SK-N-SH (cell line): ENCODE measurements around the gene SFSWAP. TPM values are rescaled to one million over a fixed set of nuclear protein-coding genes. Genes with fewer than 3 reads are reported as not detected.

Source experiments
- CTCF ChIA-PET: fragments of 300-600, 350-600 bp; formaldehyde crosslinking; extraction: SDS; loops from one replicate; lab custom pipeline; 2021; lab: Yijun Ruan, JAX
- POLR2A ChIA-PET: fragments of 350-600 bp; sonication (Branson Sonifier 250); formaldehyde crosslinking; extraction: SDS; loops from one replicate; lab custom pipeline; 2020; ENCODE audit warnings: antibody characterized with exemption, inconsistent platforms; lab: Yijun Ruan, JAX
- DNase-seq: peaks from one replicate; pipeline ENCODE4 v3.0.0; 2012
- H2AFZ ChIP-seq: fragments of 200-600 bp; sonication (generic); 2 replicates; pipeline ENCODE4 v1.8.1; 2016; ENCODE audit warnings: antibody characterized with exemption, mild to moderate bottlenecking, low read depth
- H3F3A ChIP-seq: fragments of 200-600 bp; sonication (generic); replicated peaks from 2 replicates; pipeline ENCODE3; 2016; ENCODE audit warnings: antibody characterized with exemption, mild to moderate bottlenecking; ENCODE audit not compliant: insufficient read depth
- H3K27ac ChIP-seq, 2 experiments: fragments of 200-500 bp in 1 of 2; fragments of 200-600 bp in 1 of 2; sonication (Bioruptor generic) in 1 of 2; sonication (generic), shearing (Covaris generic) in 1 of 2; 2 replicates each; pipeline versions ENCODE4 v1.5.1 to v1.6.1; 2014 to 2016; ENCODE audit warnings: low read depth in 2 of 2, inconsistent platforms in 1 of 2, low read length in 1 of 2, mild to moderate bottlenecking in 1 of 2, mixed read lengths in 1 of 2
- H3K27me3 ChIP-seq: fragments of 200-600 bp; sonication (generic), shearing (Covaris generic); 2 replicates; pipeline ENCODE4 v1.6.1; 2016; ENCODE audit warnings: mixed run types; ENCODE audit not compliant: insufficient read depth
- H3K36me3 ChIP-seq, 2 experiments: fragments of 200-500 bp in 1 of 2; fragments of 200-600 bp in 1 of 2; sonication (Bioruptor generic) in 1 of 2; sonication (generic) in 1 of 2; replicated peaks in 1 of 2; 2 replicates each; pipeline versions ENCODE3 to v1.5.1; 2014 to 2016; ENCODE audit warnings: low read length in 1 of 2, mild to moderate bottlenecking in 1 of 2; ENCODE audit not compliant: insufficient read depth in 2 of 2, control insufficient read depth in 1 of 2
- H3K4me1 ChIP-seq, 2 experiments: fragments of 200-500 bp in 1 of 2; fragments of 200-600 bp in 1 of 2; sonication (Bioruptor generic) in 1 of 2; sonication (generic), shearing (Covaris generic) in 1 of 2; 2 replicates each; pipeline versions ENCODE4 v1.5.1 to v1.6.1; 2014 to 2016; ENCODE audit warnings: low read depth in 1 of 2, low read length in 1 of 2, mixed run types in 1 of 2; ENCODE audit not compliant: insufficient read depth in 2 of 2, control insufficient read depth in 1 of 2
- H3K4me2 ChIP-seq: fragments of 200-600 bp; sonication (generic), shearing (Covaris generic); 2 replicates; pipeline ENCODE4 v1.6.1; 2017; ENCODE audit warnings: mixed run types
- H3K4me3 ChIP-seq, 2 experiments: fragments of 200-500 bp in 1 of 2; fragments of 200-600 bp in 1 of 2; sonication (Bioruptor generic) in 1 of 2; sonication (generic), shearing (Covaris generic) in 1 of 2; 2 replicates each; pipeline versions ENCODE4 v1.5.1 to v1.8.1; 2014 to 2016; ENCODE audit warnings: low read depth in 2 of 2, inconsistent platforms in 1 of 2, low read length in 1 of 2, mild to moderate bottlenecking in 1 of 2, mixed read lengths in 1 of 2, moderate library complexity in 1 of 2
- H3K79me2 ChIP-seq: fragments of 200-600 bp; sonication (generic); 2 replicates; pipeline ENCODE4 v1.8.1; 2017; ENCODE audit warnings: mild to moderate bottlenecking; ENCODE audit not compliant: insufficient read depth
- H3K9ac ChIP-seq: fragments of 200-600 bp; sonication (generic); 2 replicates; pipeline ENCODE4 v1.6.1; 2017; ENCODE audit warnings: mixed run types
- H3K9me2 ChIP-seq: fragments of 200-600 bp; sonication (generic); 2 replicates; pipeline ENCODE4 v1.6.1; 2017; ENCODE audit warnings: mixed run types
- H3K9me3 ChIP-seq: fragments of 200-600 bp; sonication (generic); 2 replicates; pipeline ENCODE4 v1.6.1; 2017; ENCODE audit warnings: mixed run types, mild to moderate bottlenecking, moderate library complexity
- H4K20me1 ChIP-seq: fragments of 200-600 bp; sonication (generic); 2 replicates; pipeline ENCODE4 v1.6.1; 2017; ENCODE audit warnings: mild to moderate bottlenecking, mixed run types; ENCODE audit not compliant: insufficient read depth
- CHD2 ChIP-seq: fragments of 150-350 bp; IDR thresholded peaks from 2 replicates; pipeline ENCODE4 v1.6.1; 2018; ENCODE audit warnings: low read length; ENCODE audit not compliant: partially characterized antibody
- ELF1 ChIP-seq: IDR thresholded peaks from 2 replicates; pipeline ENCODE4 v1.4.0; 2012
- EP300 ChIP-seq, 2 experiments: IDR thresholded peaks; 2 replicates each; pipeline versions ENCODE4 v1.4.0 to v1.6.1; 2012; ENCODE audit warnings: borderline replicate concordance in 1 of 2, low read depth in 1 of 2, low read length in 1 of 2
- GATA2 ChIP-seq: sonication (generic); formaldehyde crosslinking; IDR thresholded peaks from 2 replicates; pipeline ENCODE4 v1.5.0; 2020; ENCODE audit warnings: mild to moderate bottlenecking, missing genetic modification reagents
- JUND ChIP-seq: IDR thresholded peaks from 2 replicates; pipeline ENCODE4 v1.4.0; 2012
- MEF2A ChIP-seq: IDR thresholded peaks from 2 replicates; pipeline ENCODE4 v1.4.0; 2012; ENCODE audit warnings: low read depth, borderline replicate concordance
- MXI1 ChIP-seq: IDR thresholded peaks from 2 replicates; pipeline ENCODE4 v1.6.1; 2012; ENCODE audit warnings: mild to moderate bottlenecking, low read depth, low read length, improper control_type of control experiment
- NFIC ChIP-seq: IDR thresholded peaks from 2 replicates; pipeline ENCODE4 v1.4.0; 2012; ENCODE audit warnings: borderline replicate concordance
- NRF1 ChIP-seq: IDR thresholded peaks from 2 replicates; pipeline ENCODE4 v1.6.1; 2012; ENCODE audit warnings: low read depth, mild to moderate bottlenecking, low read length
- POLR2AphosphoS5 ChIP-seq: IDR thresholded peaks from 2 replicates; pipeline ENCODE4 v1.6.1; 2012; ENCODE audit warnings: low read depth, low read length
- RAD21 ChIP-seq: IDR thresholded peaks from 2 replicates; pipeline ENCODE4 v1.6.1; 2012; ENCODE audit warnings: mild to moderate bottlenecking, low read length
- RCOR1 ChIP-seq: fragments of 150-350 bp; IDR thresholded peaks from 2 replicates; pipeline ENCODE4 v1.6.1; 2017; ENCODE audit warnings: antibody characterized with exemption, low read length
- RXRA ChIP-seq: IDR thresholded peaks from 2 replicates; pipeline ENCODE4 v1.4.0; 2012; ENCODE audit warnings: low read depth, mild to moderate bottlenecking, borderline replicate concordance
- SIN3A ChIP-seq: IDR thresholded peaks from 2 replicates; pipeline ENCODE4 v1.6.1; 2012; ENCODE audit warnings: low read depth, mild to moderate bottlenecking, low read length, moderate library complexity, borderline replicate concordance
- TAF1 ChIP-seq: IDR thresholded peaks from 2 replicates; pipeline ENCODE4 v1.6.1; 2012; ENCODE audit warnings: low read depth, mild to moderate bottlenecking, low read length, moderate library complexity, borderline replicate concordance
- TCF12 ChIP-seq: IDR thresholded peaks from 2 replicates; pipeline ENCODE4 v1.4.0; 2012
- YY1 ChIP-seq: IDR thresholded peaks from 2 replicates; pipeline ENCODE4 v1.4.0; 2012; ENCODE audit warnings: low read depth, mild to moderate bottlenecking
- WGBS: methylation state at CpG from one replicate; pipeline ENCODE4 v1.1.6; 2017; ENCODE audit warnings: low lambda C conversion rate; 5-methylcytosine and 5-hydroxymethylcytosine counted together
- polyA plus RNA-seq, 3 experiments: library from polyadenylated mRNA; depleted of rRNA; stranded (reverse); fragments of >200 nt; gene quantifications; 2 replicates each; pipeline ENCODE4 v1.2.3, GENCODE V29; 2012
- TF ChIP-seq, protein P1 (sequence below): fragments of 150-350 bp; IDR thresholded peaks from 2 replicates; pipeline ENCODE4 v1.6.1; 2016; ENCODE audit warnings: mild to moderate bottlenecking, low read depth, low read length
- TF ChIP-seq, protein P2 (sequence below): IDR thresholded peaks from 2 replicates; pipeline ENCODE4 v1.4.0; 2012; ENCODE audit warnings: low read depth, borderline replicate concordance
- TF ChIP-seq, protein P3 (sequence below): fragments of 200-600 bp; sonication (generic); IDR thresholded peaks from 2 replicates; pipeline ENCODE4 v1.6.1; 2017; ENCODE audit warnings: antibody characterized with exemption, mild to moderate bottlenecking, moderate library complexity
- TF ChIP-seq, protein P4 (sequence below): IDR thresholded peaks from 2 replicates; pipeline ENCODE4 v1.4.0; 2012; ENCODE audit warnings: low read depth
- TF ChIP-seq, protein P5 (sequence below): IDR thresholded peaks from 2 replicates; pipeline ENCODE4; 2012

The SFSWAP gene
- polyA plus RNA-seq, 1 of the 3 experiments (the other 2 are of a cell fraction) = 27.9 TPM

DNA sequence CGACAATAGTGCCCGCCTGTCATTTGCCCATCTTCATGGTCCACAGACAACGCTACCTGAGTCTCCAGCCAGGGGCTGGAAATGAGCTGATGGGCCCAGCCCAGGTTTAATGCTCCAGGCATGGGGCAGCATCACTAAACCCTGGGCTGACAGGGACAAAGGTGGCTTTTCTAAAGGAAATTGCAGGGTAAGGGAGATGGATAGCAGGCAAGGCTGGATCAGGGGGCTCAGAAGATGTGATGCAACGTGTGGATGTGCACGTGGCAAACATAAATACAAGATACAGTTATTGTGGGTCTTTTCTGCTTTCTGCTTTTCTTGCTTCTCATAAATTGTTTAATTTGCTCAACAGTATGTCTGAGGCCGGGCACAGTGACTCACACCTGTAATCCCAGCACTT lies 113.6 kb downstream of the SFSWAP start:
- Histone ChIP-seq H3F3A (no peaks in the 10 kb centered on the region), H3K4me3 (no peak overlapping the region), H3K9me2 (no peaks in the 10 kb centered on the region), H3K27me3 (no peaks in the 10 kb centered on the region), H3K27ac (no peak overlapping the region), H3K79me2 (no peaks in the 10 kb centered on the region), H3K9ac (no peak overlapping the region), H3K36me3 (no peaks in the 10 kb centered on the region), H3K4me1 (peaks cover 0 to 4% of the 10 kb centered on the region in 2 experiments; a peak in 1 of 4 replicates), H3K4me2 (no peak overlapping the region), H2AFZ (no peak overlapping the region), H3K9me3 (no peaks in the 10 kb centered on the region), H4K20me1 (no peaks in the 10 kb centered on the region)
- CTCF ChIA-PET = interaction anchor here (0.6 to 1.4 kb wide), 2 partner anchors 10 to 323 kb away, joined by 3 read pairs; no protein-coding TSS in a partner anchor
- POLR2A ChIA-PET = no interaction called here
- TF ChIP-seq GATA2 (no peak), SIN3A (no peak), TCF12 (no peak), RXRA (no peak), POLR2AphosphoS5 (no peak), MEF2A (no peak), TAF1 (no peak), JUND (no peak), YY1 (no peak)
- TF ChIP-seq, protein P1, sequence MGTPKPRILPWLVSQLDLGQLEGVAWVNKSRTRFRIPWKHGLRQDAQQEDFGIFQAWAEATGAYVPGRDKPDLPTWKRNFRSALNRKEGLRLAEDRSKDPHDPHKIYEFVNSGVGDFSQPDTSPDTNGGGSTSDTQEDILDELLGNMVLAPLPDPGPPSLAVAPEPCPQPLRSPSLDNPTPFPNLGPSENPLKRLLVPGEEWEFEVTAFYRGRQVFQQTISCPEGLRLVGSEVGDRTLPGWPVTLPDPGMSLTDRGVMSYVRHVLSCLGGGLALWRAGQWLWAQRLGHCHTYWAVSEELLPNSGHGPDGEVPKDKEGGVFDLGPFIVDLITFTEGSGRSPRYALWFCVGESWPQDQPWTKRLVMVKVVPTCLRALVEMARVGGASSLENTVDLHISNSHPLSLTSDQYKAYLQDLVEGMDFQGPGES = no peak
- TF ChIP-seq, protein P2, sequence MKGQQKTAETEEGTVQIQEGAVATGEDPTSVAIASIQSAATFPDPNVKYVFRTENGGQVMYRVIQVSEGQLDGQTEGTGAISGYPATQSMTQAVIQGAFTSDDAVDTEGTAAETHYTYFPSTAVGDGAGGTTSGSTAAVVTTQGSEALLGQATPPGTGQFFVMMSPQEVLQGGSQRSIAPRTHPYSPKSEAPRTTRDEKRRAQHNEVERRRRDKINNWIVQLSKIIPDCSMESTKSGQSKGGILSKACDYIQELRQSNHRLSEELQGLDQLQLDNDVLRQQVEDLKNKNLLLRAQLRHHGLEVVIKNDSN = no peak
- TF ChIP-seq, protein P3, sequence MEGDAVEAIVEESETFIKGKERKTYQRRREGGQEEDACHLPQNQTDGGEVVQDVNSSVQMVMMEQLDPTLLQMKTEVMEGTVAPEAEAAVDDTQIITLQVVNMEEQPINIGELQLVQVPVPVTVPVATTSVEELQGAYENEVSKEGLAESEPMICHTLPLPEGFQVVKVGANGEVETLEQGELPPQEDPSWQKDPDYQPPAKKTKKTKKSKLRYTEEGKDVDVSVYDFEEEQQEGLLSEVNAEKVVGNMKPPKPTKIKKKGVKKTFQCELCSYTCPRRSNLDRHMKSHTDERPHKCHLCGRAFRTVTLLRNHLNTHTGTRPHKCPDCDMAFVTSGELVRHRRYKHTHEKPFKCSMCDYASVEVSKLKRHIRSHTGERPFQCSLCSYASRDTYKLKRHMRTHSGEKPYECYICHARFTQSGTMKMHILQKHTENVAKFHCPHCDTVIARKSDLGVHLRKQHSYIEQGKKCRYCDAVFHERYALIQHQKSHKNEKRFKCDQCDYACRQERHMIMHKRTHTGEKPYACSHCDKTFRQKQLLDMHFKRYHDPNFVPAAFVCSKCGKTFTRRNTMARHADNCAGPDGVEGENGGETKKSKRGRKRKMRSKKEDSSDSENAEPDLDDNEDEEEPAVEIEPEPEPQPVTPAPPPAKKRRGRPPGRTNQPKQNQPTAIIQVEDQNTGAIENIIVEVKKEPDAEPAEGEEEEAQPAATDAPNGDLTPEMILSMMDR = no peak
- TF ChIP-seq, protein P4, sequence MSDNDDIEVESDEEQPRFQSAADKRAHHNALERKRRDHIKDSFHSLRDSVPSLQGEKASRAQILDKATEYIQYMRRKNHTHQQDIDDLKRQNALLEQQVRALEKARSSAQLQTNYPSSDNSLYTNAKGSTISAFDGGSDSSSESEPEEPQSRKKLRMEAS = no peak
- no peak for DNase-seq
- WGBS = 87% methylated on average over 3 of the region's 6 CpGs

DNA sequence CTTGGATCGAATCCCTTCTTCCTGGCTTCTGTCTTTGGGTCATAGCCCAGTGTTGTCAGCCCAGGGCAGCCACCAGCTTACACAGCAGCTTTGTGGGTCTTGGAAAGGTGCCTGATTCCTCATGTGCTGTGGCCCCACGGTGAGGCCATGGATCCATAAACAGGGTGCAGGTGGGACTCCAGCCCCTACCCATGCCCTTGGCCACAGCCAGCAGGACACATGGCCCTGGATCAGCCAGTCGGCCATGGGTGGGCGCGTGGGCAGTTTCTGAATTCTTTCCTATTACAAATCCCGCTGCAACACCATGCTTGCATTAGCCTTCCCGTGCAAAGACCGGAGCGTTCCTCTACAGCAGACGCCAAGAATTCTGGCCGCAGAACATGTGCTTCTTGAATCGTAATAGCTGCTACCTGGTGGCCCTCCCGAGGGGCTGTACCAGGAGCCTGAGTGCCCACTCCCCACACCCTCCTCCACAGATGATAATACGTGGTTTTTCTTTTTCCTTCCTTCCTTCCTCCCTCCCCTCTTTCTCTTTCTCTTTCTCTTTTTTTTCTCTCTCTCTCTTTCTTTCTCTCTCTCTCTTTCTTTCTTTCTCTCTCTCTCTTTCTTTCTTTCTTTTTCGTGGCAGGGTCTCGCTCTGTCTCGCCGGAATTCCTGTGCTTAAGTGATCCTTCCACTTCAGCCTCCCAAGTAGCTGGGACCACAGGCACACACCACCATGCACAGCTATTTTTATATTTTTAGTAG lies 114.4 kb downstream of the SFSWAP start:
- H3K9me2 ChIP-seq = no peaks in the 10 kb centered on the region
- H3K4me2 ChIP-seq = no peak overlapping the region
- H3K27me3 ChIP-seq = no peaks in the 10 kb centered on the region
- no peaks in the 10 kb centered on the region for H4K20me1 ChIP-seq
- H3K4me1 ChIP-seq = peaks cover 0 to 11% of the 10 kb centered on the region in 2 experiments; a peak in 1 of 4 replicates
- no peak for DNase-seq
- H2AFZ ChIP-seq = no peak overlapping the region
- H3K79me2 ChIP-seq = no peaks in the 10 kb centered on the region
- no peaks in the 10 kb centered on the region for H3F3A ChIP-seq
- no peak overlapping the region for H3K4me3 ChIP-seq
- H3K9me3 ChIP-seq = no peaks in the 10 kb centered on the region
- no peak overlapping the region for H3K27ac ChIP-seq
- H3K9ac ChIP-seq = no peak overlapping the region
- CTCF ChIA-PET = interaction anchor here (0.8 to 6.2 kb wide), 5 partner anchors 11 to 909 kb away, joined by 3 to 51 read pairs (median 5); partner anchors contain the start of gene SFSWAP
- POLR2A ChIA-PET = no interaction called here
- 74% methylated on average over 13 of the region's 18 CpGs for WGBS
- no peaks in the 10 kb centered on the region for H3K36me3 ChIP-seq
- no peak for TF ChIP-seq MXI1
- no peak for TF ChIP-seq CHD2
- TF ChIP-seq, protein P5, sequence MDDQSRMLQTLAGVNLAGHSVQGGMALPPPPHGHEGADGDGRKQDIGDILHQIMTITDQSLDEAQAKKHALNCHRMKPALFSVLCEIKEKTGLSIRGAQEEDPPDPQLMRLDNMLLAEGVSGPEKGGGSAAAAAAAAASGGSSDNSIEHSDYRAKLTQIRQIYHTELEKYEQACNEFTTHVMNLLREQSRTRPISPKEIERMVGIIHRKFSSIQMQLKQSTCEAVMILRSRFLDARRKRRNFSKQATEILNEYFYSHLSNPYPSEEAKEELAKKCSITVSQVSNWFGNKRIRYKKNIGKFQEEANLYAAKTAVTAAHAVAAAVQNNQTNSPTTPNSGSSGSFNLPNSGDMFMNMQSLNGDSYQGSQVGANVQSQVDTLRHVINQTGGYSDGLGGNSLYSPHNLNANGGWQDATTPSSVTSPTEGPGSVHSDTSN = no peak
- no peak for TF ChIP-seq RAD21
- no peak for TF ChIP-seq NRF1
- TF ChIP-seq POLR2AphosphoS5 = no peak
- TF ChIP-seq EP300 (IDR thresholded peaks at IDR 0.05; ENCODE audit: borderline replicate concordance in 1 of 2, low read depth in 1 of 2, low read length in 1 of 2) = no peak
- TF ChIP-seq NFIC = no peak
- no peak for TF ChIP-seq RCOR1
- TF ChIP-seq ELF1 = no peak
- no peak for TF ChIP-seq GATA2
- TF ChIP-seq MEF2A = no peak
- no peak for TF ChIP-seq JUND
- no peak for TF ChIP-seq SIN3A
